BJ (cell line): ENCODE data around the gene ELFN2. TPM values are rescaled to one million over a fixed set of nuclear protein-coding genes. Genes with fewer than 3 reads are reported as not detected.

ENCODE experiments used
- CTCF ChIA-PET: fragments of 350-600 bp; formaldehyde crosslinking; extraction: SDS; loops from one replicate; lab custom pipeline; 2021; ENCODE audit warnings: antibody characterized with exemption, inconsistent platforms; lab: Yijun Ruan, JAX
- POLR2A ChIA-PET: fragments of 300-600 bp; sonication (Branson Sonifier 250); formaldehyde crosslinking; extraction: SDS; loops from one replicate; lab custom pipeline; 2021; ENCODE audit warnings: antibody characterized with exemption; lab: Charles Lee
- DNase-seq: peaks from one replicate; pipeline ENCODE4 v3.0.0-alpha.2; 2011; ENCODE audit warnings: low read depth
- H3K27me3 ChIP-seq: 2 replicates; pipeline ENCODE4 v1.6.0; 2011; ENCODE audit warnings: low read length; ENCODE audit not compliant: control insufficient read depth, insufficient read depth
- H3K36me3 ChIP-seq: 2 replicates; pipeline ENCODE4 v1.5.1; 2011; ENCODE audit warnings: low read length; ENCODE audit not compliant: control insufficient read depth, insufficient read depth
- H3K4me3 ChIP-seq: 2 replicates; pipeline ENCODE4 v1.5.1; 2011; ENCODE audit warnings: low read depth, mild to moderate bottlenecking, control low read depth, low read length
- CTCF ChIP-seq: IDR thresholded peaks from 2 replicates; pipeline ENCODE4 v1.5.1; 2011; ENCODE audit warnings: low read depth, mild to moderate bottlenecking, control low read depth, inconsistent platforms, low read length, moderate library complexity; ENCODE audit not compliant: insufficient read depth
- polyA plus RNA-seq: library from polyadenylated mRNA; depleted of rRNA; stranded (reverse); fragments of >200 nt; gene quantifications from 2 replicates; pipeline ENCODE4 v1.2.3, GENCODE V29; 2011

ELFN2 gene
- polyA plus RNA-seq, 1 experiment = 0.34 TPM

DNA sequence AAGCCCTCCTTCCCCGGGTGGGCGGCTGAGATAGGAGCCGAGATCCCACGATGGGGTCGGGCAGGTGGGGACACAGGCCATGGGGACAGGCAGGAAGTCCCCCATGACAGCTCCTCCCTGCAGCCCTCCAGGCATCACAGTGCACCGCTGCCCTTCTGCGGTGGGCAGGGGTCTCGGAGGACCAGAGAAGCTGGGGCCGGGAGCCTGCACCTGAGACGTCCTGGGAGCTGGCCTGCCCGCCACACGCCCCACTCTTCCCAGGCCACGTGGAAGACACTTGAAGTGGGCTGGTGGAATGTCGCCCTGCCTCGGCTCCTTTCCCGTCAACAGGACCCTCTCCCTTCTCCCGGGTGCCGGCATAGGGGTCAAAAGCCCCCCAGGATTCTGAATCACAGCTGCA, 55.4 kb downstream of the ELFN2 start:
- Histone ChIP-seq H3K4me3 (no peak overlapping the region), H3K27me3 (no peaks in the 10 kb centered on the region), H3K36me3 (no peaks in the 10 kb centered on the region)
- DNase-seq = no peak
- ChIA-PET CTCF (no interaction called here), POLR2A (no interaction called here)
- TF ChIP-seq CTCF = no peak

GRCh38 chr22:37371491-37371890, 55.8 kb downstream of the ELFN2 start:
- Histone ChIP-seq H3K27me3 (no peaks in the 10 kb centered on the region), H3K4me3 (no peak overlapping the region), H3K36me3 (no peaks in the 10 kb centered on the region)
- ChIA-PET CTCF (no interaction called here), POLR2A (no interaction called here)
- DNase-seq = no peak
- no peak for TF ChIP-seq CTCF

GRCh38 chr22:37370306-37370979, 56.8 kb downstream of the ELFN2 start:
- no peaks in the 10 kb centered on the region for H3K27me3 ChIP-seq
- ChIA-PET POLR2A (no interaction called here), CTCF (no interaction called here)
- DNase-seq = no peak
- H3K4me3 ChIP-seq = no peak overlapping the region
- no peak for TF ChIP-seq CTCF
- H3K36me3 ChIP-seq = no peaks in the 10 kb centered on the region

GRCh38 chr22:37369483-37369882, 57.8 kb downstream of the ELFN2 start:
- H3K27me3 ChIP-seq = no peaks in the 10 kb centered on the region
- no peak overlapping the region for H3K4me3 ChIP-seq
- H3K36me3 ChIP-seq = no peaks in the 10 kb centered on the region
- CTCF ChIA-PET = no interaction called here
- no peak for TF ChIP-seq CTCF
- no peak for DNase-seq
- POLR2A ChIA-PET = no interaction called here

DNA sequence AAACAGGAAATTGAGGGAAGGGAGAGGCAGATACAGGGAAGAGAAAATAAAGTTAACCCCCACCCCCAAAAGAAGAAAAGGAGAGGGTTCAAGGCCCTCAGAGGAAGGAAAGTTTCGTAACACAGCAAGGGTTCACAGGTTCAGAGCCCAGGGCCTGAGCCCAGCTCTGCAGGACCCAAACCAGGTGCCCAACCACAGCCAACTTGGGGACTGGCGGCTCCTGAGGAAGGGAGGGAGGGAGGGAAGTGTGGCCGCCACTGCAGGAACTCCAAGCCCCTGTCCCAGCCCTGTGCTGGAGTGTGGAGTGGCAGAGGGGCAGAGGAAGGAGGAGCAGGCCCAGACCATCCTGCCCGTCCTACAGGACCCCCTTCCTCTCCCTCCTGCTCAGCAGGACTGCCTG, 59.2 kb downstream of the ELFN2 start:
- no peak for DNase-seq
- CTCF ChIA-PET = no interaction called here
- POLR2A ChIA-PET = interaction anchor here (0.5 kb wide), 1 partner anchor 156 kb away, joined by 3 read pairs; the partner anchor contains the start of gene SSTR3
- no peak for TF ChIP-seq CTCF
- H3K27me3 ChIP-seq = no peaks in the 10 kb centered on the region
- H3K36me3 ChIP-seq = no peaks in the 10 kb centered on the region
- H3K4me3 ChIP-seq = no peak overlapping the region
